NCI-H2196 (cell line): ENCODE results near the gene GSTM2.

Experiments used
- DNase-seq: peaks from one replicate; lab custom pipeline; 2025; ENCODE audit not compliant: unreplicated experiment; lab: John Stamatoyannopoulos, UW

The GSTM2 gene

DNA sequence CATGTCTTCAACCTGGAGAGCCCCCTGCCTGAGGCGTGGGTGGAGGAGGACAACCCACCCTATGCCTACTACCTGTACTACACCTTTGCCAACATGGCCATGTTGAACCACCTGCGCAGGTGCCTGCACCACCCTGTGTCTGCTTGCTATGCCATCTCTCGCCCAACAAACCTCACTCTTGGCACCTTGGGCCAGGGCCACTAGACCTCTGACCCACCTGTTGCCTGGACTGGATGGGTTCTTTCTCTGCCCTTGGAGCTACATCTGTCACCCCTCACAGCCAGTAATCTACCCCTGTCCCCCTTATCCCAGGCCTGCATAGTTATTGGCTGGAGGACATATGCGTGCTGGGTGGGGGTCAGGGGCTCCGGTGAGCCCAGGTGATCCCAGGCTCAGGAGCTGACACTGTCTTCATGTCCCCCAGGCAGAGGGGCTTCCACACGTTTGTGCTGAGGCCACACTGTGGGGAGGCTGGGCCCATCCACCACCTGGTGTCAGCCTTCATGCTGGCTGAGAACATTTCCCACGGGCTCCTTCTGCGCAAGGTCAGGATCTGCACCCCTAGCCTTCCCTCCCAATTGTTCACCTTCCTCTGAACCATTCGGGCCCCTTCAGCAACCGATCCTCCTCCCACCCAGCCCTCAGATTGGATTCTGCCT lies 38.4 kb upstream of the GSTM2 start:
- DNase-seq: no peak

DNA sequence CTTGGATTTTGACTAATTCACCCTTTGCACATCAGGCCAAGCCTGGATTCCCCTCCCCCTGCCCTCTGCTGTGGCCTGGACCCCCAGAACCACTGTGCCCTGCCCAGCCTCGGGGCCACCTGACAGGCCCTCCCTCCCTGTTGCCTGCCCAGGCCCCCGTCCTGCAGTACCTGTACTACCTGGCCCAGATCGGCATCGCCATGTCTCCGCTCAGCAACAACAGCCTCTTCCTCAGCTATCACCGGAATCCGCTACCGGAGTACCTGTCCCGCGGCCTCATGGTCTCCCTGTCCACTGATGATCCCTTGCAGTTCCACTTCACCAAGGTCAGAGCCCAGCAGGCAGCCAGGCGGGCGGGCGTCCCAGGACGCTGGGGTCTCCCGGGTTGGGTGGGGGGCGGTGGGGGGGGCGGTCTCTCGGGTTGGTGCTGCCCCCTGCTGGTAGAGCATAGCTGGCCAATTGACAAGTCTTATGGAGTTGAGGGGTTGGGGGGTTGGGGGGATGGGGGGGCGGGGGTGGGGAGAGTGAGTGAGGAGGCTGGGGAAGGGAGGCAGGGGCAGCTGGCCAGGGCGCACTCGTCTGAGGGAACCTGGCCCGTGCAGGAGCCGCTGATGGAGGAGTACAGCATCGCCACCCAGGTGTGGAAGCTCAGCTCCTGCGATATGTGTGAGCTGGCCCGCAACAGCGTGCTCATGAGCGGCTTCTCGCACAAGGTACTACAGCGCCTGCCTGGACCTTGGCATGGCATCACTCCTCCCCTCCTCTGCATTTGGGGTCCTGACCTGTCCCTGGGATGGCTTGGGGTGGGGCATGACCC lies 37.6 kb upstream of the GSTM2 start:
- no peak for DNase-seq

DNA sequence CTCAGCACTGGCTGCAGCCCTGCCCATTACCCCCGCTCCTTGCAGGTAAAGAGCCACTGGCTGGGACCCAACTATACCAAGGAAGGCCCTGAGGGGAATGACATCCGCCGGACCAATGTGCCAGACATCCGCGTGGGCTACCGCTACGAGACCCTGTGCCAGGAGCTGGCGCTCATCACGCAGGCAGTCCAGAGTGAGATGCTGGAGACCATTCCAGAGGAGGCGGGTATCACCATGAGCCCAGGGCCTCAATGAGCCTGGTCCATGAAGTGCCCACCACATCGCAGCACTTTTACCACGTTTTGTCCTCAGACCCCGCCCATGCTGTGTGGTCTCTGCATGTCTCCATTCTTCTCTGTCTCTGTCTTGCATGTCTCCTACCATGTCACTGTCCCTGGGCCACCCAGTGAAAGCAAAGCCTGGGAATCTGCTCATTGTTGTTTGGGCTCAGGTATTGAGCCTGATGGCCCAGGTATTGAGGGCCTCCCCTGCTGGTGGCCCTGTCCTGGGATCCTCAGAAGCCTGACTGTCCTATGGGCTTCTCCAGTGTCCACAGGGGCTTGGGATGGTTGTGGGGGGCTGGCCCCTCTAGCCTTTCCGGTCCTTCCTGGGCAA lies 36.9 kb upstream of the GSTM2 start:
- DNase-seq: no peak

DNA sequence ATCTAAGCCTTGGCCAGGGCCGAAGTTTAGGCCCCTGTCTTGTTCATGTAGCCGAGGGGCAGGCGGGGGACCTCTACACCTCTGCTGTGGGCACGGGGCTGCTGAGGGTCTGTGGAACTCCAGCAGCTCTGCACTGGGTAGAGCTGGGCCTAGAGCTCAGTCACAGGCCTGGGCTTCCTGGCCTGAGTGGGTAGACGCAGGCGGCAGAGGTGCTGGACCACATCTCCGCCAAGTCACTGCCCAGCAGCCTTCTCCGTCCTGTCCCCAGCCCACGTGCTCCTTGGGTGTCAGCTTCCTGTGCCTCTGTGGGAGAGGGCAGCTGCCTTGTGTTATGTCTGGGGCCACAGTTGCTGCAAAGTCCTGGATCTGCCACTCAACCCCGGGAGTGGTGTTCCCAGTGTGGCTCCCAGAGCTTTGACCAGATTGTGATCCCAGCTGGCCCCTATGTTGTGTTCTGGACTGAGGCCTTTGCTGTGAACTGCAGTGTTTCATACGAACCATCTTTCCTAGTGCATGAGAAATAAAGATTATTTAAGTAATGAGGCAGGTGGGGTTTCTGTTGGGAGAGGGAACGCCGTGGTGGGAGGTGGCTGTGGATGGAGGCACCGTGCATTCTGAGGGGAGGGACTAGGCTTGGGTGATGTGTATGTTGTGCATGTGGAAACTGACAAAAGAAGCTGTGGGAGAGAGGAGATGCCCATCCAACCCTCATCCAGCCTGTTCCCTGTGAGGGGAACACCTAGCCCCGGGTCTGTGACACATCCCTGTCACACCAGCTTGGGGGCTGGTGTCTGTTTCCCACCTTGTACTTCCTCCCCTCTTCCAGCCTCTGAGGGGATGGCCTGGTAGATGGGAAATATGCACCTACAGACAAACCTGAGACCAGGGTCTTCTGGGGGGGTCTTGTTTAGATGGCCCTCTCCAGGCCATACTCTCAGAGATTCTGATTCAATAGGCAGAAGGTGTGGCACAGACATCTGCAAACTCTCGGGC lies 36.0 kb upstream of the GSTM2 start:
- DNase-seq: no peak

DNA sequence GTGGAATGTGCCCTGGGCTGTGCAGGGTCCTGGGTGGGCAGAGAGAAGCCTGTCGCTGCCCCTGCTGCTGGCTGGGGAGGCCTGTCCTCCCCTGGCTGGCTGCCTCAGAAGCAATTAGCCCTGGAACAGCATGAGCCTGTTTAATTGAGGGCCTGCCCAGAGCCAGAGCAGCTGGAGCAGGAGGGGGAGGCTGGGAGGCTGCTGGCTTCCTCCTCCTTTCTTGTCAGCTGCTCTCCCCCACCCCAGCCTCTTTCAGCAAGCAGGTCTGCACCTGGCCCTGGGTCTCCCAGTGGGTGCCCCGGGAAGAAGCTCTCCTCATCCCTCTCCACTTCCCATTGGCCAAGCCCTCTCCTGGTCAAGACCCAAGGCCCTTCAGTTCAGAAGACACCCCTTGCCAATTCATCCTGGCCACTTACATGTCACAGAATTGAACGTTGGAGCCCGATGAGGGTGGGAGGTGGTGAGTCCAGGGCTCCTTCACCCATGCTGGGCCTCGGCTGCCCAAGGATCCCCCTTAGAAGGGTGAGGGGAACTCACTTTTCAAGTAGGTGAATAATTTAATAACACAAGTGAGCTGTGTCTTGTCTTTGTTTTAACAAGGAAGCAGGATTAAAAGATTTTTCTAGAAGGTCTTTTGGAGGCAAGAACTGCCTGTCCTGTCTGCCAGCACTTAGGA lies 35.0 kb upstream of the GSTM2 start:
- peak; percentile 85 for DNase-seq

DNA sequence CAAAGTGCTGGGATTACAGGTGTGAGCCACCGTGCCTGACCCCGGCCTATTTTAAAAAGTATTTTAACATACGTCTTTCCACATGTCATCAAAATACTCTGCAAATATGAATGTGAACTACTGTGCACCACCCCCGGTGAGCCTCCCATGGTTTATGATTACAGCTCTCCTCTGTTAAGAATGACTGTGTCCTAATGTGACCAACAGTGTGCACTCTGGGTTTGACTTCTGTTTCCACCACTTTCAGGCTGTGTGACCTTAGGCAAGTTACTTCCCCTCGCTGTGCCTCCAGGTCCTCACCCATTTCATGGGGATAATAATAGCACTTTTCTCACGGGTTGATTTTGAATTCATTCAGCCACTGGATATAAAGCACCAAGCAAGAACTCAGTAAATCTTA lies 33.6 kb upstream of the GSTM2 start:
- DNase-seq: no peak

DNA sequence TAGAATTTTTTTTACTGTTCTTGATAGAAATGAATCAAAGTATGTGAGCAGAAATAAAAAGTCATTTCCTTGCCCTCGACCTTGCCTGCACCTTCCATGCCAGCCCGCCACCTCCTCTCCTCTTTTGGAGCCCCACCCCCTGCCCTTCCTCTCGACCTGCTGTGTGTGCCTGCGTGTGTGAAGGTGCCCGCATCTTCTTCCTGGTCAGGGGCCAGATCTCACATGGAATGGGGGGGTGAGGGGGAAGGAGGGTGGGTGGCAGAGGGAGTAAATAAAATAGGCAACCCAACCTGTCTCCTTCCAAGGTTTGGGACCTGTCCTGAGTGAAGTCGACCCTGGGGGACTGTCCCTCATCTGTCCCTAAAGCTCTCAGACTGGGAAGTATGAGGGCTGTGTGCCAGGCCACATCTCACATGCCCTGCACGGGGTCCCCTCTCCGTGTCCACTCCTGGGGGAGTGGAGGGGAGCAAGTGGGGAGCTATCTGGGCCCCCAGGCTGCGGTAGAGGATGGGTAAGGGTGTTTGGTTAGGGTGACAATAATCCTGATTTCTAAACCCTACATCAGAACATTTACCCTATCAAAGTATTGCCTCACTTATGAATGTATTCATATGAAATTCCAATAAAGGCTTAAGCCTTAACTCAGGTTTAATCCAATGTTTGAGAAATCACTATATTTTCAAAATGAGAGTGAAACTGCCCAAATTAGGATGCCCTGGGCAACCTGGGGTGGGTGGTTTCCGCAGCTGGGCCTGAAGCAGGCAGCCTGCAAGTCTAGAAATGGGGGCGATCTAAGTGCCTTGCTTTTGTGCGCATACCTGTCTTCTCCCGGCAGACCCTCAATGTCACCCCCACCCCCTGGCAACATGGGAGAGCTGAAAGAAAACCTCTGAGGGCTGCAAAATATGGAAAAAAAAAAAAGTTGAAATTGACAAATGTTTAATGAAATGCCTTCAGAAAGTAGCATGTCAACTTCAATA lies 32.8 kb upstream of the GSTM2 start:
- DNase-seq: no peak

DNA sequence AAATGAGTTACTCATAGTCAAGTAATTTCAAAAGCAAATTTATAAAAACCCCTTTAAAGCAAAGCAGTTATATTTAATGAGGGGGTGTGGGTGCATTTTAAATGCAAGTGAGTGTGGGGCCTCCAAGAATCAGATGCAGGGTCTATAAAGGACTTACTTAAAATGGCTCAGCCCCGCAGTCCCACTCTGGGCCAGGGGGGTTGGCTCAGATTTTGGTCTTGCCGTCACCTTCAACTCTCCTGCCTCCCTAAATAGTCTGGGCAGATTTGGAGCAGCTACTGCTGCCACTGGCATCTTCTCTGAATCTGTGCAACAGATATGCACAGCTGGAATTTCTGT lies 32.0 kb upstream of the GSTM2 start:
- DNase-seq: no peak

DNA sequence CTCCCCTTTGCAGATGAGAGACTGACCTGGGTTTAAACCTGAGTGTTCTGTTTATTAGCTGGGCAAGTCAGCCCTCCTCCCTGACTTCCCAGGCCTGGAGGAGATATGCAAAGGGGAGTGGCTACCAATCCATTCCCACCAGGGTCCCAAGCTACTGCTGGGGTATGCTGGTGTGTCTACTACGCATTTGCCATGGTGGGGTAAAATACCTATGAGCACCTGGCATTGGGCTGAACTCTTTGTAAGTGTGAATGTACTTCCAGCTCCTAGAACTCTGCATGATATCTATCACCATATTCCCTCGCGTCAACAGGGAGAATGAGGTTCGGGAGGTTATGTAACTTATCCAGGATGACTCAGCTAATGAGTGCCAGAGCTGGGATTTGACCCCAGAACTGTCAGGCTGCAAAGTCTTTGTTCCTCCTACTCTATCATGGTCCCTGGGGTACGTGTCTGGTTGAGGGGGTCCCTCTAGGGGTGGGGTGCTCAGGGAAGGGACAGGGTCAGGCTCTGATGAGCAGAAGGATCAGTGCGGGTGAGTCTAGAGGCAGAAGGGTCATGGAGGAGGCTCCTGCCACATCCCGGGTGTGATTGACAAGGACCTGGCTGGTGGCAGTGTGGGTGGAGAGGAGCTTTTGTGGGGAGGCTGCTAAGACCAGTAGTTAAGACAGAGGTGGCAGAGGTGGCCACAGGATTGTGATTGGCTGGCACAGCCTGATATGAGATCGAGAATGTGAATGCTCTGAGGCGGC lies 31.5 kb upstream of the GSTM2 start:
- DNase-seq: no peak

DNA sequence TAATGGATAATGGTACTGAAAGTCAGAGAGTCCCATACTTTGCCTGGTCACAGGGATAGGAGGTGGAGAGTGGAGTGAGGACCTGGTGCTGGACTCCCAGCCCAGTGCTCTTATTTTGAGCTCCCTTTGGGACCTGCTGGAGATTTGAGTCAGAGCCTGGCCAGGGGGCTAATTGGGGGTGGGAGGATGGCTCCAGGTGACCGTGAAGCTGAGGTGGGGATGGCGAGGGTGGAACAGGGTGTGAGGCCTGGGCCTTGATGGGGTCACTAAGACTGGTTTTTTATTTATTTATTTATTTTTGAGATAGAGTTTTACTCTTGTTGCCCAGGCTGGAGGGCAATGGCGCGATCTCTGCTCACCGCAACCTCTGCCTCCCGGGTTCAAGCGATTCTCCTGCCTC lies 30.4 kb upstream of the GSTM2 start:
- DNase-seq: no peak

DNA sequence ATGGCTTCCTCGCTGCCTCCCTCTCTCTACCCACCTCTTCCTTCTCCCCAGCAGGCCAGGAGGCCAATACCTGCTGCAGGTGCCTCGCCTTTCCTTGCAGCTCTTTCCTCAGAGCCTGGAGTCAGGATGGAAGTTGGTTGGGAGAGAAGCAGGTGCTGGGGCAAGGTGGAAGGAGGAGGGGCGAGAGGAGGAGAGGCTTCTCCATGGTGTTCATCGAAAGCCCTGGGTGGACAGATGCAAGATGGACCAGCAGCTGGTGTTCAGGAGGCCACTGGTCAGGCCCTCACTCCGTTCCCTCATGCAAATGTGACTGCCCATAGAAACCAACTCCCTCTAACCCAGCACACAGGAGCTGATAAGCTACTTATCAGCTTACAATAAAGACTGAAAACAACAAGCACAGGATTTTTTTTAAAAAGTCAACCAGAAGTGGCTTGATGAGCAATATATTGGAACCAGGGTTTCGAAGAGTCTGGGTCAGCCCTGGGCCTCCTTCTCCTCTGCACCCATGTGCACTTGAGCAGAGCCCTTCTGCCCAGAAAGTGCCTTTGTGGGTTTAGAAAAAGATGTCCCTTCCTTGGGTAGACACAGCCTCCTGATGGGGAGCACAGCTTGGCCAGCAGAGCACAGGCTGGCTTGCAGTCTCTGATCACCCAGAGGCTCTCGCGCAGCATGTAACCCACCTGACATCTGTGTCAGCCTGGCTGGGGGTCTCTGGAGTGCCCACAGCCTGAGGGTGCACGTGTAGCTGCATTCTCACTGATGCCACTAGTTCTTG lies 28.6 kb upstream of the GSTM2 start:
- no peak for DNase-seq

DNA sequence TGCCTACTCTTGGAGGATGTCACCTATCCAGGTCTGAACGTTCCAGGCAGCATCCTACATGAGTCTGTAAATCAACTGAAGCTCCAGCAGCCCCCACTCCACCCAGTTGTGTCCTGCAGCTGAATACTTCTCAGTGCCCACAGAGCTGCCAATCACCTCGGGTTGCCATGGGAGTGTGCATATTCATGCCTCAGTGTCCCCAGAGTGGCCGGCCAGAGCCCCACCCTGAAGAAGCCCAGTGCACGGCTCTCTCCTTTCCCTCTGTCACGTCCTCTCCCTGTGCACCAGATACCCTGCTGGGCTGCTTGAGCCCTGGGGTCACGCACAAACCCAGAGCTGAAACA lies 28.0 kb upstream of the GSTM2 start:
- DNase-seq: no peak

DNA sequence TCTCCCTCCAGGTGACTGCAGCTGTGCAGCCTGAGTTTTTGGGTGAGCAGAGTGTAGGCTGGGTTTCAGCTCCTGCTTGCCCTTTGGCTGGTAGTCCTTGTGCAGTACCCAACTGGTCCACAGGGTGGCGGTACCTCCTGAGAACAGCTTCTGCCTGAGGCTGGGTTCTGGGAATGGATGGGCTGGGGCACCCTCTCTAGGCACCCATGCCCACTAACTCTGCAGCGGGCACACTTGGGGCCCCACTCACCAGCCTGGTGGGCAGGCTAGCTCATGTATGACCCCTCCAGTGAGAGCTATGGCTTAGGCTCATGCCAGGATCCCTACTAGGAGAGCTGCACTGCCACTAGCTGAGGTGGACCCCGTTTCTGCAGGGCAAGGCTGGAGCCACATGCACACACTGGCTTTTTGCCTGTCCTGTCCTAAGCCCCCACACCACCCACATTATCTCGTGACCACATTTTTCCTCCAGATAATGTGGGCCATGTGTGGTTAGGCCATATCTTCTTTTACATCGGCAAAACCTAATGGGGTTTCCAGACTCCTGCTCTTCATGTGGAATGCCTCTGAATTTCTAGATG lies 27.5 kb upstream of the GSTM2 start:
- DNase-seq: peak; percentile 80

DNA sequence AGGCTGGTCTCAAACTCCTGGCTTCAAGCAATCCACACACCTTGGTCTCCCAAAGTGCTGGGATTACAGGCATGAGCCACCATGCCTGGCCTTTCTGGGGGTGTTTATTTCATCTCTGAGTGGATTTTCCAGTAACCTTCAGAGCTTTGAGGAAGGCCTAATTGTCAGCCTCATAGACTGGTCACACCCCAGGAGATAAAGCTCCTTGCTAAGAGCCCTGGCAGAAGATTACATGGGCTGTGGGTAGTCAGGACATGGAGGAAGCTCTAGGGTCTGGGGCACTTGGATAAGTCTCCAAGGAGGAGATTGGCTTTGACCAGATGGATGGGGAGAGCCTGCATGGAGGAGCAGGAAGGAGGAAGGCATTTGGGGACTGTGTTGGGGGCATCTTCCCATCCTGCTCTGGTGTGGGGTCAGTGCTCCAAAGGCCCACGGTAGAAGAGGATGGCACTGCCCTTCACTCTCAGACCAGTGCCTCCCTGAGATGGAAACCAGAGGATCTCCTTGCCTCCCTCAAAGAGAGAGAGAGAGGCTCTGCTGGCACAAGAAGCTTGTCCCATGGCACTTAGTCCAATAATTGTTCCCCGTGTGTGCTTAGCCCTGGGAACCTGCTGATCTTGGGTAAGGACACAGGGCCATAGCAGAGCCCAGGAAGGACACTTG lies 26.6 kb upstream of the GSTM2 start:
- DNase-seq: no peak

DNA sequence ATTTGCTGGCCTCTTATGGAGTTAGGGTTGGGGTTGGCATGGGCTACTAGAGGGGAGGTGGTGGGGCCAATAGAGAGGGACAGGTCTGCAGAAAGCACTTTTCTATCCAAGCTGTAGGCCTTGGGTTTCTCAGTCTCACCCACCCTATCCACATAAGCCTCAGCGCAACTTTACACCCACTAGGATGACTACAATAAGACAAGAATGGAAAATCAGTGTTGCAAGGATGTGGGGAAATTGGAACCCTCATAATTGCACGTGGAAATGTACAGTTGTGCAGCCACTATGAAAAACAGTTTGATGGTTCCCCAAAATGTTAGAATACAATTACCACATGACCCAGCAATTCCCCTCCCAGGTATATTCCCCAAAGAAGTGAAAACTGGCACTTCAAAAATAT lies 26.0 kb upstream of the GSTM2 start:
- no peak for DNase-seq

DNA sequence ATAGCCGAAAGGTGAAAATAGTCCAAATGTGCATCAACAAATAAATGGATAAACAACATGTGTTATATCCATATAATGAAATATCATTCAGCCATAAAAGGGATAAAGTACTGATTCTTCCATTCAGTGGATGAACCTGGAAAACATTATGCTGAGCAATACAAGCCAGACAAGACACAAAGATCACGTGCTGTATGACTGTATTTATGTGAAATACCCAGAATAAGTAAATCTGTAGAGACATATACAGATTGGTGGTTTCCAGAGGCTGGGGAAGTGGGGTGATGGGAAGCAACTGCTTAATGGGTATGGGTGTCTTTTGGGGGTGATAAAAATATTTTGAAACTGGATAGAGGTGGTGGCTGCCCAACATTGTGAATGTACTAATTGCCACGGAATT lies 25.2 kb upstream of the GSTM2 start:
- no peak for DNase-seq
